Endodermal cell (in vitro differentiated cells): ENCODE measurements around the gene FGF16. TPM values are rescaled to one million over a fixed set of nuclear protein-coding genes. Genes with fewer than 3 reads are reported as not detected.

Experiments used
- DNase-seq: peaks from one replicate; pipeline ENCODE4 v3.0.0-alpha.2; 2017
- H3K27ac ChIP-seq: 2 replicates; pipeline ENCODE4 v1.5.1; 2013; ENCODE audit warnings: mild to moderate bottlenecking, low read depth, low read length, moderate library complexity
- H3K27me3 ChIP-seq: 2 replicates; pipeline ENCODE4 v1.6.1; 2013; ENCODE audit warnings: mild to moderate bottlenecking, low read length, moderate library complexity; ENCODE audit not compliant: insufficient read depth, control insufficient read depth, poor library complexity, severe bottlenecking
- H3K36me3 ChIP-seq: 2 replicates; pipeline ENCODE4 v1.7.0; 2013; ENCODE audit warnings: mild to moderate bottlenecking, low read length, moderate library complexity; ENCODE audit not compliant: control insufficient read depth, insufficient read depth
- H3K4me1 ChIP-seq: one replicate; pipeline ENCODE4 v1.7.0; 2013; ENCODE audit warnings: low read length; ENCODE audit not compliant: control insufficient read depth, insufficient read depth
- H3K4me3 ChIP-seq: 2 replicates; pipeline ENCODE4 v1.5.1; 2013; ENCODE audit warnings: mild to moderate bottlenecking, low read length, moderate library complexity
- H3K9ac ChIP-seq: 2 replicates; pipeline ENCODE4 v1.6.1; 2013; ENCODE audit warnings: mild to moderate bottlenecking, low read length, moderate library complexity; ENCODE audit not compliant: poor library complexity, severe bottlenecking; ENCODE audit errors: extremely low read depth
- H3K9me3 ChIP-seq: 2 replicates; pipeline ENCODE4 v1.6.1; 2013; ENCODE audit warnings: mild to moderate bottlenecking, low read length, moderate library complexity; ENCODE audit not compliant: control insufficient read depth
- H3K27ac Mint-ChIP-seq: 2 replicates; pipeline ENCODE4 v1.8.0; 2020; ENCODE audit warnings: mixed read lengths
- H3K27me3 Mint-ChIP-seq: 2 replicates; pipeline ENCODE4 v1.8.0; 2021; ENCODE audit warnings: mild to moderate bottlenecking, mixed read lengths; ENCODE audit not compliant: insufficient read depth
- H3K36me3 Mint-ChIP-seq: 2 replicates; pipeline ENCODE4 v1.8.0; 2020; ENCODE audit warnings: low read depth, mixed read lengths
- H3K4me1 Mint-ChIP-seq: 2 replicates; pipeline ENCODE4 v1.8.0; 2020; ENCODE audit warnings: mixed read lengths
- H3K4me3 Mint-ChIP-seq: 2 replicates; pipeline ENCODE4 v1.8.0; 2020; ENCODE audit warnings: mild to moderate bottlenecking, moderate library complexity, mixed read lengths
- H3K9me3 Mint-ChIP-seq: 2 replicates; pipeline ENCODE4 v1.8.0; 2020; ENCODE audit warnings: mild to moderate bottlenecking, mixed read lengths
- WGBS, 2 experiments: methylation state at CpG; one replicate each; pipeline versions ENCODE4 v1.1.5 to v1.1.7; 2013; ENCODE audit warnings: missing lambda C conversion rate in 2 of 2, mixed read lengths in 1 of 2; ENCODE audit not compliant: insufficient coverage in 1 of 2, insufficient read length in 1 of 2; 5-methylcytosine and 5-hydroxymethylcytosine counted together
- total RNA-seq, 2 donors: library from RNA; stranded (reverse); fragmentation: NEBNext Ultra II Directional in 1 of 2; extraction: Animal tissue kit (Norgen Biotek cat#: 25700) in 1 of 2; gene quantifications; 2 replicates in 1 of 2; 3 replicates in 1 of 2; pipeline ENCODE4 v1.2.1, GENCODE V29; 2021
- TF ChIP-seq, protein P1 (sequence below): fragments of 200-600 bp; sonication (generic); conservative IDR thresholded peaks from 2 replicates; pipeline ENCODE4 v1.5.0; 2021; ENCODE audit warnings: antibody characterized with exemption, mild to moderate bottlenecking

Gene FGF16
- total RNA-seq, 2 donors from 2014 or later = 0.27 to 2.6 TPM

DNA sequence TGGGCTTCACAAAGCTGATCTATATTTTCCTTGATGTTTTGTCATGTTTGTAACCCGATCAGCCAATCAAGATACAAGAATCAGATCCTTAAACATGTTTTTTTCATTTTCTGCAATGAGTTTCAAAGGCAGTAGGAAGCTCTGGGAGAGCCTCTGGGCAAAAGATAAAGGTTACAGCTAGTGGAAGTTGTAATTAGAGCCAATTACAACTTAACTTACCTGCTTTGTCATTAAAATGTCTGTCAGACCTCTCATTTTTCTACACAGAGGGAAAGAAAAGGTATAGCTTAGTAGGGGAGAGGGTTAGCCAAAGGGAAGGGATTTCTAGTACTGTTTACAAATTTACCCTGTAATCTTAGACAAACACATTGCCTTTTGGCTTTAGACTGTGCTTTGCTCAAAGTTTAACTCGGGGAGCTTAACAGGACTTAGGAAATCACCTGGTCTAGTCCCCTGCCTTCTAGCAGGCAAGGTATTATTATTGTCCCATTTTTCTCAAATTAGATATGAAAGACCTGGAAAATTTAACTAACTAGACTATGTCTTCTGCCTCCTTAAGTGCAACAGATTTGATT is 55.8 kb downstream of the FGF16 start:
- Mint-ChIP-seq H3K4me3 (no peak overlapping the region), H3K9me3 (peaks cover 41% of the 10 kb centered on the region), H3K4me1 (peaks cover 18% of the 10 kb centered on the region), H3K36me3 (peaks cover 5% of the 10 kb centered on the region), H3K27me3 (no peaks in the 10 kb centered on the region), H3K27ac (peak overlapping the region; percentile 24)
- Histone ChIP-seq H3K4me3 (no peak overlapping the region), H3K9ac (no peak overlapping the region), H3K4me1 (no peaks in the 10 kb centered on the region), H3K27me3 (no peaks in the 10 kb centered on the region), H3K27ac (no peak overlapping the region), H3K36me3 (peaks cover 7% of the 10 kb centered on the region), H3K9me3 (no peaks in the 10 kb centered on the region)
- TF ChIP-seq, protein P1, sequence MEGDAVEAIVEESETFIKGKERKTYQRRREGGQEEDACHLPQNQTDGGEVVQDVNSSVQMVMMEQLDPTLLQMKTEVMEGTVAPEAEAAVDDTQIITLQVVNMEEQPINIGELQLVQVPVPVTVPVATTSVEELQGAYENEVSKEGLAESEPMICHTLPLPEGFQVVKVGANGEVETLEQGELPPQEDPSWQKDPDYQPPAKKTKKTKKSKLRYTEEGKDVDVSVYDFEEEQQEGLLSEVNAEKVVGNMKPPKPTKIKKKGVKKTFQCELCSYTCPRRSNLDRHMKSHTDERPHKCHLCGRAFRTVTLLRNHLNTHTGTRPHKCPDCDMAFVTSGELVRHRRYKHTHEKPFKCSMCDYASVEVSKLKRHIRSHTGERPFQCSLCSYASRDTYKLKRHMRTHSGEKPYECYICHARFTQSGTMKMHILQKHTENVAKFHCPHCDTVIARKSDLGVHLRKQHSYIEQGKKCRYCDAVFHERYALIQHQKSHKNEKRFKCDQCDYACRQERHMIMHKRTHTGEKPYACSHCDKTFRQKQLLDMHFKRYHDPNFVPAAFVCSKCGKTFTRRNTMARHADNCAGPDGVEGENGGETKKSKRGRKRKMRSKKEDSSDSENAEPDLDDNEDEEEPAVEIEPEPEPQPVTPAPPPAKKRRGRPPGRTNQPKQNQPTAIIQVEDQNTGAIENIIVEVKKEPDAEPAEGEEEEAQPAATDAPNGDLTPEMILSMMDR = no peak
- 28% methylated on average over 2 of the region's 2 CpGs; no CpG with 5 or more reads in 1 of the 2 experiments for WGBS, 2 experiments
- DNase-seq = no peak

DNA sequence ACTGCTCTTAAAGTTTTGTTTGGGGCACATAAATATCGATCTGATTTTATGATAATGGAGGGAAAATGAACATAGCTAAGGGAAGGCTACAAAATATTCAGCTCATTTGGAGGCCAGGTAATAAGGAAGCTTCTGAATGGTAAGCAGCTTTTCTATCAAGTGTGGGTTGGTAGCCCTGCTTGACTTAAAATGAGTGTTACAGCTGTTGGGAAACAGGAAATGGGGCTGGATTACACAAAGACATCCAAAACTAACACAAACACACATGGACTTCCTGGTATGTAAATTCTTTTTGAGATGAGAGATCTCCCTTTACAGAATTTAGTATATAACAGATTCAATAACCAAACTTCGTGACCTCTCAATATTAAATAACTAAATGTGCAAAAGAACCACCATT is 58.0 kb downstream of the FGF16 start:
- TF ChIP-seq, protein P1 = no peak
- no peaks in the 10 kb centered on the region for H3K27me3 Mint-ChIP-seq
- no peak for DNase-seq

More for the DNA sequence above, 58.0 kb downstream of the FGF16 start:
- H3K9ac ChIP-seq = no peak overlapping the region
- WGBS, 2 experiments = 98 to 100% methylated on average over 1 to 2 of the region's 2 CpGs
- H3K4me1 Mint-ChIP-seq = peaks cover 18% of the 10 kb centered on the region
- H3K27ac Mint-ChIP-seq = no peak overlapping the region
- H3K9me3 Mint-ChIP-seq = peaks cover 40% of the 10 kb centered on the region
- H3K4me1 ChIP-seq = no peaks in the 10 kb centered on the region
- H3K36me3 Mint-ChIP-seq = peaks cover 13% of the 10 kb centered on the region
- H3K27me3 ChIP-seq = no peaks in the 10 kb centered on the region
- H3K27ac ChIP-seq = no peak overlapping the region
- H3K36me3 ChIP-seq = peaks cover 7% of the 10 kb centered on the region
- H3K4me3 ChIP-seq = no peak overlapping the region
- no peak overlapping the region for H3K4me3 Mint-ChIP-seq
- no peaks in the 10 kb centered on the region for H3K9me3 ChIP-seq
